HG02588 (cell line): ENCODE measurements around the gene KLHL13.

Experiments
- ATAC-seq: cut with Tn5 transposase; IDR thresholded peaks from one replicate; pipeline ENCODE4 v1.9.1; 2021; ENCODE audit warnings: mild to moderate bottlenecking, moderate library complexity; ENCODE audit not compliant: unreplicated experiment

Gene KLHL13

GRCh38 chrX:117895418-117895817, 221.2 kb downstream of the KLHL13 start:
- no peak for ATAC-seq

GRCh38 chrX:117892469-117892868, 224.1 kb downstream of the KLHL13 start:
- ATAC-seq, result no peak

GRCh38 chrX:117871796-117872195, 244.8 kb downstream of the KLHL13 start:
- no peak for ATAC-seq

GRCh38 chrX:117860517-117860916, 256.1 kb downstream of the KLHL13 start:
- no peak for ATAC-seq

DNA sequence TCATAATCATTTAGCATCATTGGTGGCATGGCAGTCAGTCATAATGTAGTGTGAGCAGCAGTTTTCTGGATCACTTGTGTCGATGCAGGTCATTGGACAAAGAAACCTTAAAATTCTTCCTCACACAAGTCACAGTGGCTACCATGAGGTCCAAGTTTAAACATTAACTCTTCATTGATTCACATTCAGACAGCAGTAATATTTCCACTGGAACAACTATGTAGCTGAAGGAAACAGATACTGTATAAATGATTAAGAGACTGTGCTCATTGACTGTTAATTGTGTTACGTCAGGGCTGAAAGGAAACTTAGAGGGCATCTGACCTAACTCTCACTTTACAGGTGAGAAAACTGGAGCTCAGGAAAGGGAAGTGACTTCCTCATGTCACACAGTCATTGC, 261.8 kb downstream of the KLHL13 start:
- ATAC-seq, result no peak

DNA sequence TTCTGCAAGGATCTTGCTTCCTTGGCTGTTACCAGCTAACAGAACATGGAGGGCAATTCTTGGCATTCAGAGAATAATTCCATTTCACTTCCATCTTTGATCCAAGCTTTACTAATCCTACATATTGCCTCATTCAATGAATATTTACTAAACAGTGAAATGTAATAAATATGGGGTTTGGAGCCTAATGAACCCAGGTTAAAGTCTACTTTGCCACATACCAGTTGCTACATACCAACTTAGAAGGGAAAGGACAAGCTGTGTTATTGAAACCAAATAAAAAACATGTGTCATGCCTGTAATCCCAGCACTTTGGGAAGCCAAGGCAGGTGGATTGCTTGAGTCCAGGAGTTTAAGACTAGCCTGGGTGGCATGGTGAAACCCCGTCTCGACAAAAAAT, 265.6 kb downstream of the KLHL13 start:
- ATAC-seq, result no peak
